Measurements from ENCODE around the gene GLT8D1. TPM values are rescaled to one million over a fixed set of nuclear protein-coding genes. Genes with fewer than 3 reads are reported as not detected.

Gene GLT8D1
- total and polyA plus RNA-seq, 2 experiments from 2014 or later = 149 to 151 TPM

DNA sequence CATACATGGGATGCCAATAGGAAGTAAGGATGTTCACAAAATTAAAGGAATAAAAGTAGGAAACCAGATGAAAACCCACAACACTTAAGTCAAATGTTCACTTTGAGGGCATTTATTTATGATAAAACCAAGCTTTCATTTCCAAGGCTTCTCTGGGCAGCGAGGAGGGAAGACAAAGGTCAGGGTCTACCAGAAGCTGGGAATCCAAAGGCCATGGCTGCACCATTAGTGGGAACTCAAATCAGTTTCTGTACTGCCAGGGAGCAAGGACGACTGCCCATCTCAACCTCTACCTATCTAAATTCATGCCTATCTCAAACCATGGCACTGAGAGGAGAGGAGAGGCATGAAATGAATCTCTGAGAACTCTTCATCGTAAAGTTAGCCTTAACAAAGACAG, 42.5 kb downstream of the GLT8D1 start:
- Histone ChIP-seq H3K4me3 (no peak overlapping the region), H3K9me3 (ENCODE audit: low read depth) (no peaks in the 10 kb centered on the region), H3K27me3 (replicated peaks; ENCODE audit: insufficient read depth) (no peaks in the 10 kb centered on the region), H2AFZ (no peak overlapping the region), H3K36me3 (ENCODE audit: low read depth) (peaks cover 35% of the 10 kb centered on the region), H4K20me1 (ENCODE audit: insufficient read depth) (no peaks in the 10 kb centered on the region), H3K4me1 (ENCODE audit: insufficient read depth) (peaks cover 2% of the 10 kb centered on the region; the same call in 1 of the 2 replicates), H3K79me2 (ENCODE audit: insufficient read depth) (peaks cover 57% of the 10 kb centered on the region), H3K9me2 (ENCODE audit: insufficient read depth) (no peaks in the 10 kb centered on the region), H3K4me2 (ENCODE audit: unreplicated experiment) (no peak overlapping the region), H3F3A (ENCODE audit: insufficient read depth) (no peaks in the 10 kb centered on the region), H3K27ac (no peak overlapping the region), H3K9ac (no peak overlapping the region)
- DNase-seq = no peak
- WGBS, 2 experiments (ENCODE audit: low coverage in 1 of 2, low lambda C conversion rate in 2 of 2, missing lambda C conversion rate in 2 of 2) = 96% methylated on average over 3 of the region's 3 CpGs
- TF ChIP-seq EZH2 (IDR thresholded peaks at IDR 0.05; ENCODE audit: insufficient read depth, poor library complexity, severe bottlenecking) = no peak
- no peak for TF ChIP-seq EZH2phosphoT487 (IDR thresholded peaks at IDR 0.05; ENCODE audit: insufficient read depth, low read depth)
- in situ Hi-C loops (cut with MboI) = no loop called here

DNA sequence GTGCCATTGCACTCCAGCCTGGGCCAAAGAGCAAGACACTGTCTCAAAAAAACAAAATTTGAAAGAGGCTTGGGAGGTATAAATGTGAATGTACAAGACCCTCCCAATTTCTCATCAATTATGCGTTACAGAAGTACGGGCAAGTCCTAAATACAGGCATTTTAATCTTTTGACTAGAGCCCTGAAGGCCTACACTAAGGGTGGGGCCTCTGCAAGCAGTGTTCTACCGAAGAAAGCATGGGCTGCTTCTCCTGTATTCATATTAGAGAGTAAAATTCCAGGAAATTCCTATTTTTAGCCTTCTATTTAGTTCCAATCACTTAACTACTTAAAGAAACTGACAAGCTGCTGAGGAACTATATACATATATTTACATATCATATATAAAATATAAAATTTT, 45.5 kb downstream of the GLT8D1 start:
- in situ Hi-C loops (cut with MboI) = no loop called here
- no peaks in the 10 kb centered on the region for H3K9me3 ChIP-seq (ENCODE audit: low read depth)
- TF ChIP-seq EZH2phosphoT487 (IDR thresholded peaks at IDR 0.05; ENCODE audit: insufficient read depth, low read depth) (no peak), EZH2 (IDR thresholded peaks at IDR 0.05; ENCODE audit: insufficient read depth, poor library complexity, severe bottlenecking) (no peak)
- peaks cover 62% of the 10 kb centered on the region for H3K36me3 ChIP-seq (ENCODE audit: low read depth)
- H3K4me1 ChIP-seq (ENCODE audit: insufficient read depth) = no peaks in the 10 kb centered on the region
- no peak overlapping the region for H3K9ac ChIP-seq
- no peaks in the 10 kb centered on the region for H3K9me2 ChIP-seq (ENCODE audit: insufficient read depth)
- no peak overlapping the region for H3K4me2 ChIP-seq (ENCODE audit: unreplicated experiment)
- H3K27me3 ChIP-seq (replicated peaks; ENCODE audit: insufficient read depth) = no peaks in the 10 kb centered on the region
- no peaks in the 10 kb centered on the region for H4K20me1 ChIP-seq (ENCODE audit: insufficient read depth)
- 74 to 75% methylated on average over 3 of the region's 3 CpGs for WGBS, 2 experiments (ENCODE audit: low coverage in 1 of 2, low lambda C conversion rate in 2 of 2, missing lambda C conversion rate in 2 of 2)
- H3K4me3 ChIP-seq = no peak overlapping the region
- no peak for DNase-seq
- H3K27ac ChIP-seq = no peak overlapping the region
- H3K79me2 ChIP-seq (ENCODE audit: insufficient read depth) = peaks cover 42% of the 10 kb centered on the region
- H2AFZ ChIP-seq = no peak overlapping the region
- H3F3A ChIP-seq (ENCODE audit: insufficient read depth) = no peaks in the 10 kb centered on the region

DNA sequence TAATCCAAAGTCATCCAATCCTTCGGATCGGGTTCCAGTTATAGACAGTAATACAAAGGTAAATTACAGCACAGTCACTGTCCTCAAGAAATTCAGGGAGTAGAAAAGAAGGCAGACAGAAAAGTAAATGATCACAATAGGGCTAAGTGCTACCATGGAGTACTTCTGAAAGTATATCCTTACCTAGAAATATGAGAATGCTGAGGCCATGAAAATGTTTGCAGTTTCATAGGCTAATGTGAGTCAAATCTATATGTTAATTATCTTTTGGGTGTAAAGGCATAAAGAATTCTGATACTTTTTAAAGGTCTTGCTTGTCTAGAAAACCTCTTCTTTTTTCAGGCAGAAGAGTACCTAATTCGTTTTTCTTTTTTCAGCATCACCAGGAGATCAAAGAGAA, 49.7 kb downstream of the GLT8D1 start:
- H3K36me3 ChIP-seq (ENCODE audit: low read depth) = peaks cover 60% of the 10 kb centered on the region
- TF ChIP-seq EZH2phosphoT487 (IDR thresholded peaks at IDR 0.05; ENCODE audit: insufficient read depth, low read depth) (no peak), EZH2 (IDR thresholded peaks at IDR 0.05; ENCODE audit: insufficient read depth, poor library complexity, severe bottlenecking) (no peak)

DNA sequence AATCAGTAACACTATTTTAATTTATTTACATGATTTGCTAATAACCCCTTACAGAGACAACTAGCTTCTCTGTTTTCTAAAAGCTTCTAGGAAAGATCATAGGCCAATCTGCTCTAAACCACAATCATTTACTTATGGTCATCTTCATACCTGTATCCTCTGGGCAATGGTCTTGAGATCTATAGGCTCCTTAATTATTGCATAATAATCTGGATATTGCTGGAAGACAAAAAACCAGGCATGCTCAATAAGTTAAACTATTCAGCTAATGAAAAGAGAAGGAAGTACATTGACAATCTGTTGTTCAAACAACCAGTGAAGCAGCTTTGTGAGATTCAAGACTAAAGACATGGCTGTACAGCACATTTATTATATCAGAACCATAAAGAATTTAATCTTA, 54.0 kb downstream of the GLT8D1 start:
- Histone ChIP-seq H3K36me3 (ENCODE audit: low read depth) (peaks cover 54% of the 10 kb centered on the region), H3K4me1 (ENCODE audit: insufficient read depth) (peaks cover 23% of the 10 kb centered on the region), H3K27me3 (replicated peaks; ENCODE audit: insufficient read depth) (no peaks in the 10 kb centered on the region), H3K9ac (no peak overlapping the region), H3F3A (ENCODE audit: insufficient read depth) (peaks cover 34% of the 10 kb centered on the region), H3K9me2 (ENCODE audit: insufficient read depth) (peaks cover 4% of the 10 kb centered on the region; the same call in 1 of the 2 replicates), H3K4me2 (ENCODE audit: unreplicated experiment) (no peak overlapping the region), H3K27ac (no peak overlapping the region), H4K20me1 (ENCODE audit: insufficient read depth) (no peaks in the 10 kb centered on the region), H3K79me2 (ENCODE audit: insufficient read depth) (peaks cover 11% of the 10 kb centered on the region), H3K4me3 (no peak overlapping the region), H3K9me3 (ENCODE audit: low read depth) (no peaks in the 10 kb centered on the region), H2AFZ (no peak overlapping the region)
- no peak for DNase-seq
- no peak for TF ChIP-seq EZH2 (IDR thresholded peaks at IDR 0.05; ENCODE audit: insufficient read depth, poor library complexity, severe bottlenecking)
- no peak for TF ChIP-seq EZH2phosphoT487 (IDR thresholded peaks at IDR 0.05; ENCODE audit: insufficient read depth, low read depth)
- in situ Hi-C loops (cut with MboI) = no loop called here

More for the DNA sequence above, 49.7 kb downstream of the GLT8D1 start:
- H3K9me3 ChIP-seq (ENCODE audit: low read depth) = no peaks in the 10 kb centered on the region
- peaks cover 7% of the 10 kb centered on the region for H3F3A ChIP-seq (ENCODE audit: insufficient read depth)
- H4K20me1 ChIP-seq (ENCODE audit: insufficient read depth) = no peaks in the 10 kb centered on the region
- H2AFZ ChIP-seq = no peak overlapping the region
- DNase-seq = no peak
- H3K27ac ChIP-seq = no peak overlapping the region
- H3K27me3 ChIP-seq (replicated peaks; ENCODE audit: insufficient read depth) = no peaks in the 10 kb centered on the region
- H3K79me2 ChIP-seq (ENCODE audit: insufficient read depth) = peaks cover 7% of the 10 kb centered on the region
- H3K4me1 ChIP-seq (ENCODE audit: insufficient read depth) = no peaks in the 10 kb centered on the region; the same call in 1 of the 2 replicates
- in situ Hi-C loops (cut with MboI) = no loop called here
- H3K4me2 ChIP-seq (ENCODE audit: unreplicated experiment) = no peak overlapping the region
- no peak overlapping the region for H3K4me3 ChIP-seq
- no peaks in the 10 kb centered on the region for H3K9me2 ChIP-seq (ENCODE audit: insufficient read depth)
- 84 to 86% methylated on average over 3 of the region's 3 CpGs for WGBS, 2 experiments (ENCODE audit: low coverage in 1 of 2, low lambda C conversion rate in 2 of 2, missing lambda C conversion rate in 2 of 2)
- no peak overlapping the region for H3K9ac ChIP-seq

DNA sequence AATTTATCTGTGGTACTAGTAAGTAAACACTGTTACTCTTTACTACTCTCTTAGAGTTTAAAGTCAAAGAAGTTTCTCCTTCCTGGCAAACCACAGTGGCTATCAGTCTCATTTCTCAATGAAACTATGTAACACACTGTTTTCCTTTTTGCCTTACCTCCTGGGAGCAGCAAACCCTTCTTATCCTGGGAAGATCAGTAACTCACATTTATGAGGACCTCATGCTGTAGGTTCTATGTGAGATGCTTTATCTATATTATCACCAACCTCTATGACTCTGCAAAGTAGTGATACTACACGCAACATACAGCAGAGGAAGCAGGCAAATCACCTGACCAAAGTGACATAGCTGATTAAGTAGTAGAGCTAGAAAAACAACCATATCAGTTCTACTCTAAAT, 55.2 kb downstream of the GLT8D1 start:
- Histone ChIP-seq H3K4me3 (no peak overlapping the region), H3K9me2 (ENCODE audit: insufficient read depth) (peaks cover 4% of the 10 kb centered on the region; the same call in 1 of the 2 replicates), H3K9me3 (ENCODE audit: low read depth) (no peaks in the 10 kb centered on the region), H3K9ac (no peak overlapping the region), H2AFZ (no peak overlapping the region), H4K20me1 (ENCODE audit: insufficient read depth) (no peaks in the 10 kb centered on the region), H3K27ac (peak overlapping the region; percentile 86), H3K27me3 (replicated peaks; ENCODE audit: insufficient read depth) (no peaks in the 10 kb centered on the region), H3K79me2 (ENCODE audit: insufficient read depth) (peaks cover 13% of the 10 kb centered on the region), H3K4me2 (ENCODE audit: unreplicated experiment) (no peak overlapping the region), H3K4me1 (ENCODE audit: insufficient read depth) (peaks cover 23% of the 10 kb centered on the region), H3K36me3 (ENCODE audit: low read depth) (peaks cover 56% of the 10 kb centered on the region), H3F3A (ENCODE audit: insufficient read depth) (peaks cover 34% of the 10 kb centered on the region)
- in situ Hi-C loops (cut with MboI) = no loop called here
- 93 to 100% methylated on average over 1 of the region's 1 CpG for WGBS, 2 experiments (ENCODE audit: low coverage in 1 of 2, low lambda C conversion rate in 2 of 2, missing lambda C conversion rate in 2 of 2)
- no peak for TF ChIP-seq EZH2 (IDR thresholded peaks at IDR 0.05; ENCODE audit: insufficient read depth, poor library complexity, severe bottlenecking)
- no peak for TF ChIP-seq EZH2phosphoT487 (IDR thresholded peaks at IDR 0.05; ENCODE audit: insufficient read depth, low read depth)
- DNase-seq = no peak
